ENCODE results near the gene NEDD9.

NEDD9 gene

GRCh38 chr6:11200356-11200755 lies 32.1 kb downstream of the NEDD9 start:
- no peak for DNase-seq

DNA sequence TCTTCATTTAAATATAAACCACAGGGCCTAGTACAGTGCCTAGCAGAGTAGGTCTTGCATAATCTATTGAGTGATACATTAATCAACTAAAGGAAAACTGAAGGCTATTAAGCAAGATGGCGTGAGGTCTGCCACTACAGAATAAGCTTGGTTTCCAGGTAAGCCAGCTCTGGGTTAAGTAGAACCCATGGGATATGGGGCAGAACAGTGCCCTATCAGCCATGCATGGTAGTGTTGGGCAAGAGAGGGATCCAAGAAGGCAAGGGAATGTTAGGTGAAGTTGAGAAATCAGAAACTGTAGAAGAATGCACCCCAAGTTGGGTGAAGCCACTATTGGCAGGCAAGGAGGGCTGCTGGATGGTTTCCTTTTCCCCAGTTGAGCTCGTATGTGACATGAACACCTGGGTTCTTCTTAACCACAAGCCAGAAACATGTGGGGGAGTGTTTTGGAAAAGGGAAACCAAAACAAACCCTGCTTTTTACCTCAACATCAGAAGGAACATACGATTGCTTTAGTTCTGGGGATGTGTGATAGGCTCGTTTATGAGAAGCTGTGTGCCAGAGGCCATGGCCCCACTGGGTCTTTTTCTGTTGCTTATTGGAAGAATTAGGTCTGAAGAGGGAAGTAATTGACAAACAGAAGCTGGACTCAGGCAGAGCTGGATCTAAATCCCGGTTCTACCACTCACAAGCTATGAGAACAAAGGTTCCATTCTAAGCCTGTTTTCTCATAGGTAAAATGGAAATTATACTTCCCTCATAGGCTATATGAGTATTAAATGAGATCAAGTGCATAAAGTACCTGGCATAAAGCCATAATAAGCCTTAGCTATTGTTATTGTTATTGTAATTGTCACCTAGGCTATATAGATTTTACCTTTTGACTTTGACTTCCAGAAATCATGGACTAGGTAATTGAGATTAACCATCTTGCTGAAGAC lies 33.5 kb downstream of the NEDD9 start:
- DNase-seq: no peak

- no peak for DNase-seq
Observed at GRCh38 chr6:11197850-11198249, 34.6 kb downstream of the NEDD9 start.

- no peak for DNase-seq
Observed at GRCh38 chr6:11197175-11197536, 35.3 kb downstream of the NEDD9 start.

DNA sequence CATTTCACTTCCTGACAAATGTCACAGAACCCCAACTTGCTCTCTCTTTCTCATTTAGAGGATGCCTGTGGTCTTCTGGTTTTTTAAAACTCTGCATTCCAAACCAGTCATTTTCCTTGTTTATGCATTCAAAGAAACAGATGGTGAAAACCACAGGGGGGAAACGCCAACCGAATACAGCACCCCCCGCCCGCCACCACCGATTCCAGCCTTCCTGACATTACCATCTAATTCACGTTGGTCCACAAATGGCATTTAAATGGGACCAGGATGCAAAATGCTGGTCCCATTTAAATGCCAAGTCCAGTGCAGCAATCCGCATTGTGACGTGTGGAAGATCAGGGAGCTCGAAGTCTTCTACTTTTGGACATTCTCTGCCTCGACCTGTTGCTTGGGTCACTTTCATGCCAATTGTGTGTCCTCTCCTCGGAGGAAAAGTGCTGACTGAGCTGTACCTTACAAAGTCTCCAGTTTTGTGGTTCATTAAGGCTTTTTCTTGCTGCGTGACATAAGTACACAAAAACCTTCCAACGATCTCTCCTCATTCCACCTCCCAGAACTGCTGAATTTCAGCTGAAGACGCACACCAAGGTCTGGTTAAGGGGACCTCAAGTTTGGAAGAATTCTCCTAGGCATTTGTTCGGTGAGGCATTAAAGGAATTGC lies 35.8 kb downstream of the NEDD9 start:
- no peak for DNase-seq

- DNase-seq: no peak
Observed at GRCh38 chr6:11194356-11195218, 37.9 kb downstream of the NEDD9 start.

DNA sequence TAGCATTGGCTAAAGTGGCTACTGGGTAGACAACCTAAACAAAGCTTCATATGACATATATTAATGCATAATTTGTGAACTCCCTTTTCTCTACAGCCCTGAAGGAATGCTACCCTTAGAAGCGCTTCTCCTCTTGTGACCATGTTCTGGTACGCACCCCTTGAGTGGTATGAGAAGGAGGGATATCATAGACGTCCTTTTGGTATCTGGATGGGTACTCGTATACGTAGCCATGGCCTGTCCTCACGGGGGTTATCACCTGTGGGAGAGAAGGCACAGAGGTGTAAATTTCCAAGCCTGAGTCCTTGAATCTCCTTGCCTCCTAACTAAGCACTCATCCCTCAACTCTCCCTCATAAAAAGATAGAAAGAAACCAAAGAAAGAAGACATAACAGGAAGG lies 39.0 kb downstream of the NEDD9 start:
- DNase-seq: no peak

DNA sequence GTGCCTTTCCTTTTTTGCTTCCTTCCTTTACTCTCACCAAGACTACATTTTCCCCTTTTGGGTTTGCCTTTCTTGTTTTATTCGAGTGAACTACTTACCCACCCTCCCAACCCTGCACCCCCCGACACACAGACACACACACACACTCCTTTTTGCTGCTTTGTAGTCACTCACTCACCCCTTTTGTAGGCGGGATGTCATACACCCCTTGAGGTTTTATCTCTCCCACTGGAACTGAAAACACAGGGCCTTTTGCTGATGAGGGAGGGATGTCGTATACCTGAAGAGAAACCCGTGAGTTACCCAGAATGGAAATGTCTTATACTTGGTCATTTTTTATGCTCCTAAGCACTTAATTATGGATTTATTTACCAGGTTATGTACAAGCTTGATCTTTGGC lies 40.3 kb downstream of the NEDD9 start:
- DNase-seq: no peak

GRCh38 chr6:11190625-11191245 lies 41.7 kb downstream of the NEDD9 start:
- DNase-seq: no peak

DNA sequence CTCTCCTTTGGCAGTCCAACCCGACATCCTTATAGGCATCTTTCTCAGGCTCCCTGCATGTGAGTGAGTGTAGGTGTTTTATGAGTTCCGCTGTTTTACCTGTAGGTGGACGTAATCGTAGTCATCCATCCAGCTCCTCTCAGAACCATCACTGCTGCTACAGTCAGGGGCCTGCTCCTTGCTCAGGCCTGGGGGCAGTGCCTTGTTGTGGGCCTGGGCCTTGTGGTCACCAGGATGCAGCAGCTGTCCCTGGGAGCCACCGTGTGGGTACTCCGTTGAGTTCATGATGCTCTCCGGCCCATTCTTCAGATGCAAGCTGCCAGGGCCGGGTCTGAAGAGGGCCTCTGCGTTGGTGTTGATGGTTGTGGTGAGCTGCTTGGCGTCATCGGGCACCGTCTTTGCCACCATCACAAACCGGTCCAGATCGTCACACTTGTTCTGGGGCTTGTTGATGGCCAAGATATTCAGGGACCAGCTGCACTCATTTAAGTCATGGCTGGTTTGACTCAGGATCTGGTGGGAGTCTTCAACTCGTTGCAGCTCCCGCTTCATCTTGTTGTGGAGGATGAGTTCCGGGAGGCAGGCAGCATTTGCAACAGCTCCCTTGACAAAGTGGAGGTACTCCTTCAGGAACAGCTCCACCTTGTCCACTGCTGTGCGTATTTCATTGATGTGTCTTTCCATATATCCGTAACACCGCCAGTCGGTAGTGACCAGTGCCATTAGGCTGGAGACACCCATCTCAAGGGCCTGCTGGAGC lies 42.4 kb downstream of the NEDD9 start:
- DNase-seq: no peak

DNA sequence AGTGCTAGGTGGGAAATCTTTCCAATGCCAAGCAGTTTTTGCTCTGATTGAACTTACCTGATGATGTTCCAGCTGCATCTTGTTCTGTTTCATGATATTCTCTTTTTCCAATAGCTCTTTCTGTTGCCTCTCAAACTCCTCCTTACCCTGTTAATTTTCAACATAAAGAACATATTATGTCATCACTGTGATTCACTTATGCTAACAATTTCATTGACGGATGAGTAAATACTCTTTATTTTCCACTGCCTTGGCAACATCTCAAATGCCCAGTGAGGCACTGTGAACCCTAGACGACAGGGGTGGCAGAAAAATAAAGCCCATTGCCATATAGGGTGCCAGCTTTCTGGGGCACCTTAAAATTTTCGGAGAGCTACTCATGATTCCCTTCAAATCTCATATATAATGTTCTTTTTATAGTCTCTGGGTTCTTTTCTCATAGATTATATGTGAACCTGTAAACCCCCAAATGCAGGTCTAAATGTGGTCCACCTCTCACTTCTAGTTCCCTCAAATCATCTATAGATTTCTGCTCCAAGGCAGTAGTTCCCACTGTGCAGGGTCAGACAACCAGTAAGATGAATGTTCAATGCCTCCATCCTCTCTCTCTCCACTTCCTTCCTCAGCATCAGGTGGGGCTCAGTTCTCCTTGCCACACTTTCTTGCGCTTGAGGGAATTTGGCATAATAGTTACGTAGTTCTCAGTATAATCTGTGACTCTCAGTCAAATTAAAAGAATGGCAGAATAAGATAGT lies 44.1 kb downstream of the NEDD9 start:
- no peak for DNase-seq

- DNase-seq: no peak
Observed at GRCh38 chr6:11187301-11187700, 45.2 kb downstream of the NEDD9 start.

DNA sequence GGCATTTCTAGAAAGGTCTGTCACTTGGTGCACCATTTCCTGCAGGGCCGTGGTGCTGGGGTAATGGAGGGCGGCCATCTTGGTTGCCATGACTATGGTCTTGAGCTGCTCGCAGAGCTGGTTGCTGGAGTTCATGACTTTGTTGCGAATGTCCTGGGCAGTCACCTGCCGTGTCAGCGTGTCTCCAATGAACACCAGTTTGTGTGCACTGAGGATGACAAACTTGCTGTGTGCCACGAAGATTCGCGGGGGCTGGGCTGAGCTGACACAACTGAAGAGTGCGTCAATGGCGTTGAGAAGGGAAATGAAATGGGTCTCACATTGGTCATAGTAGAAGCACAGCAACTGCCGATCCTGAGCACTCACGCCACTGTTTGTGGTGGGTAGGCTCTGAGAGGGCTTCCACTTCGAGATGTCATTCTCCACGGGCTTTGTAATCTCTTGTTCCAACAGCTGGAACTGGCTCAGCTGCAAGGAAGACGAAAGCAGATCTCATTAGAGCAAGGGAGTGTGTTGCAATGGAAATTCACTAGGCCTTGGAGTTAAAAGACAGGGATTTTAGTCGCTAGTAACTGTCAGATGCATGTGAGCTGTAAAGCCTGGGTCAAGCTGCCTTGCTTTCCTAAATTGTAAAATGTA lies 47.1 kb downstream of the NEDD9 start:
- DNase-seq: no peak

GRCh38 chr6:11183761-11184362 lies 48.6 kb downstream of the NEDD9 start:
- DNase-seq: no peak

- no peak for DNase-seq
Observed at GRCh38 chr6:11181478-11182136, 50.9 kb downstream of the NEDD9 start.

DNA sequence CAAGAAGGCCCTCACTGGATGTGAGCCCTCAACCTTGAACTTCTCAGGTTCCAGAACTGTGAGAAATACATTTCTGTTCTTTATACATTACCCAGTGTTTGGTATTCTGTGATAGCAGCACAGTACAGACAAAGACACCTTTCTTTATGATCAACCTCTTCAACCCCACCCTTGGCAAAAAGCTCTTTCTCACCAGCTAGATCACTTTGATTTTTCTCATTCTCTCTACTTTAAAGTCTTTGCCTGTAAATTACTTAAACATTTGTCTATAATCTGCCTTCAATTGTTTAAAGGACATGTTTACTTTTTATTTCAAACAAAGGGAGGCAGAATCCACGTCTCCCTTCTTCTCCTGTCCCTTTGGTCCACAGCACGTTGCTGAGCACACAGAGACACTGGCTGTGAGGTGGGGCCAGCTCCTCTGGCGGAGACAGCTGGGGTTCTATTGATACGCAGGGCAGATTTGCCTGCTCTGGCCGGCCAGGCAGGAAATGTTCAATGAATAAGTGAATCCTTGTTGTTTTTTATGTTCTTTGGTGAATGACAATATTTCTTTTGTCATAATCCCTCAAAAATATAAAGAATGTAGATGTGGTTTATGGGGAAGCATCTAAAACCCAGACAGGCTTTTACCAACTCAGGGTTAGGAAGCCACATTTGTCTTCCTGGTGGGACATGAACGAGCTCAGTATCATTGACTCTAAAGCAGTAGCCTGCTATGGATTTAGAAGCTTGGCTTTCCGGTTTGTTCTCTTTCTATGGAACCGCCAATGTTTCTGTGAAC lies 52.9 kb downstream of the NEDD9 start:
- DNase-seq: no peak

- DNase-seq: no peak
Observed at GRCh38 chr6:11179088-11179418, 53.4 kb downstream of the NEDD9 start.

GRCh38 chr6:11177271-11177670 lies 55.2 kb downstream of the NEDD9 start:
- no peak for DNase-seq

DNA sequence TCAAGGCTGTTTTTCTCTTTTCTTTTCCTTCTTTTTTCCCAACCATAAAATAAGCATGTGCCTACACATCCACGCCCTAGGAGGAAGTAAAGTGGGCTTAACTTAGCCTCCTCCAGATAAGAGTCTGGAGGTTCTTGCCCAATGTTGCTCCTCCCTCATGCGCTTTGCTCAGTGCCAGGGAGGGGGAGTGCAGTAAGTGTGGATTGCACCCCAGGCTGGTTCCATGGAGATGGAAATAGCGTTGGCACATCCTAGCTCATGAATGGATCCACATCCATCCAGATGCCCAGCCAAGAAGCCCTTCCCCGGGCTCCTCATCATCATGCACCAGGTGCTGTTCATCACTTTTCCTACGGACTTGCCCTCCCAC lies 58.2 kb downstream of the NEDD9 start:
- DNase-seq: no peak

All from activated gamma-delta T cell (primary cell).